SK-MEL-5 (cell line): ENCODE measurements around the gene ANTKMT. TPM values are rescaled to one million over a fixed set of nuclear protein-coding genes. Genes with fewer than 3 reads are reported as not detected.
A peak's percentile ranks its signal among the peaks of the same experiment; 100 is the strongest.

Experiments
- DNase-seq: peaks from one replicate; pipeline ENCODE4 v3.0.0-alpha.2; 2016; ENCODE audit warnings: low read depth, low spot score
- in situ Hi-C: cut with HindIII; loops from 2 replicates; pipeline ENCODE4 v1.10.0; 2016; ENCODE audit warnings: low sequenced_read_pairs, high pct_unique_total_duplicates, low pct_unique_long_range_greater_than_20kb
- polyA plus RNA-seq, 2 experiments: library from polyadenylated mRNA; depleted of rRNA; stranded (reverse); fragments of >200 nt; gene quantifications; 2 replicates each; pipeline ENCODE4 v1.2.3, GENCODE V29; 2015
- total RNA-seq: library from RNA; depleted of rRNA; stranded (reverse); fragments of >200 nt; shearing (Covaris generic); gene quantifications from 2 replicates; pipeline ENCODE4 v1.2.3, GENCODE V29; 2014; rRNA removed

Gene ANTKMT, protein sequence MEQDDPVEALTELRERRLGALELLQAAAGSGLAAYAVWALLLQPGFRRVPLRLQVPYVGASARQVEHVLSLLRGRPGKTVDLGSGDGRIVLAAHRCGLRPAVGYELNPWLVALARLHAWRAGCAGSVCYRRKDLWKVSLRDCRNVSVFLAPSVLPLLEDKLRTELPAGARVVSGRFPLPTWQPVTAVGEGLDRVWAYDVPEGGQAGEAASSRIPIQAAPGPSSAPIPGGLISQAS
- 18.6 and 18.7 TPM in 2 replicates for total RNA-seq
- polyA plus RNA-seq (2015; cell fraction: cytosol; rRNA removed): 29.8 and 38.1 TPM in 2 replicates
- 61.7 and 75.8 TPM in 2 replicates for polyA plus RNA-seq (2015; cell fraction: nucleus; rRNA removed)

DNA sequence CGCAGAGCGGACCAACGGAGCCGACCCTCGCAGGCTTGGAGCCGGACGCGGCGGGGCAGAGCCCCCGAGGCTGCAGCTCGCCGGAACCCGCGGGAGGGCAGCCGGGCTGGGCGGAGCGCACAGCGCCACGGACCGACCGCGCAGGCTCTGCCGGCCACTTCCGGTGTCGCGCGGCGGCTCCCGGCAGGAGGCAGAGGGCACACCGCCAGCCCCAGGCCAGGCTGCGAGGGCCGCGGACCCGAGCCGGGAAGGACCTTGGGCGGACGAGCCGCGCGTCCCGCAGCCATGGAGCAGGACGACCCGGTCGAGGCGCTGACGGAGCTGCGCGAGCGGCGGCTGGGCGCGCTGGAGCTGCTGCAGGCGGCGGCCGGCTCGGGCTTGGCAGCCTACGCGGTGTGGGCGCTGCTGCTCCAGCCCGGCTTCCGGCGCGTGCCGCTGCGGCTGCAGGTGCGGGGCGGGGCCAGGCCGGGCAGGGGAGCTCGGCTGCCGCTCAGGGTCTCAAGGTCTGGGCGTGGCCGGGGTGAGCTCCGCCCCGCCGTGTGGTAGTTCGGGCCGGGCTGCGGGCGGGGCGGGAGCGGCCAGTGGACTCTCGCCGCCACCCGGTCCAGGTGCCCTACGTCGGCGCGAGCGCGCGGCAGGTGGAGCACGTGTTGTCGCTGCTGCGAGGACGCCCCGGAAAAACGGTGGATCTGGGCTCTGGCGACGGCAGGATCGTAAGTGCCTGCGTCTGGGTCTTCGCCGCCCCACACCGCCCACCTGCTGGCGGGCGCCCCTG, at the start of gene ANTKMT:
Gene ANTKMT (plus strand): TSS at position 157 of the 775 bp plus-strand sequence. CDS start 129 bp downstream, at position 286.
- DNase-seq: peak; percentile 79
- in situ Hi-C loops: no loop called here

DNA sequence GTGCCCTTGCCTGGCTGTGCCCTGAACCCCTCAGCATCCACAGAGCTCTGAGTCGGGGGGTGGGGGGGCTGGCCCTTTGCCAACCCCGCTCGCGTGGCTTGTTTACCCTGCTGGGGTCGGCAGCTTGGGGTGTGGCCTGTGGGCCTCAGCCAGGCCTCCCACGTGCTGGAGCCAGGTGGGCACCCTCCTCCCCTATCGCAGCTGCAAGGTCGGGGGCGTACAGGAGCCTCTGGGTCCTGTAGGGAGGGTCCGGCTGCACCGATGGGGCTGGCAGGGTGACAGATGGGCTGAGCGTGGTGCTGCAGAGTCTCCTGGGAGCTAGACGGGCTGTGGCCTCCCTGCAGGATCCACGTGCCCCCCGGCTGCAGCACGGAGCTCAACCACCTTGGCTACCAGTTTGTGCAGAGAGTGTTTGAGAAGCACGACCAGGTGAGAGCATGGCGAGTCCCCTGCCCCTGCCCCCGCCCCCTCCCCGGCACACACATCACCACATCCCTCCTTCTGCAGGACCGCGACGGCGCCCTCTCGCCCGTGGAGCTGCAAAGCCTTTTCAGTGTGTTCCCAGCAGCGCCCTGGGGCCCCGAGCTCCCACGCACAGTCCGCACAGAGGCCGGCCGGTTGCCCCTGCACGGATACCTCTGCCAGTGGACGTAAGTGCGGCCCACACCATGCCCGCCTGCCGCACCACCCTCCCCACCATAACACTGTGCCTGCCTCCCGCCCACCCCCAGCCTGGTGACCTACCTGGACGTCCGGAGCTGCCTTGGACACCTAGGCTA, 49.4 kb upstream of the ANTKMT start:
- no peak for DNase-seq
- in situ Hi-C loops: no loop called here

DNA sequence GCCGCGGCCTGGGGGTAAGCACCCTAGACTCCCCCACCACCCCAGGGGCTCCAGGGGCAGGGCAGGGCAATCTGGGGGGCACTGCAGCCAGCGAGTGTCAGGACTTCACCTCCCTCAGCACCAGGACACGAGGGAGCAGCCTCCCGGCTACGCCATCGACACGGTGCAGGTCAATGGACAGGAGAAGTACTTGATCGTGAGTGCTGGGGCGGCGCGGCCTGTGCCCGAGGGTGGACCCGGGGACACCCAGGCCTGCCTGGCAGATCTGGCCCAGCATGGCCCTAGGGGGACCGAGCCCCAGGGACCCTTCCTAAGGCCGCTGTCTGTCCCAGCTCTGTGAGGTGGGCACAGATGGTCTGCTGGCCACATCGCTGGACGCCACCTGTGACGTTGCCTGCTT, 48.6 kb upstream of the ANTKMT start:
- no peak for DNase-seq
- in situ Hi-C loops: no loop called here

DNA sequence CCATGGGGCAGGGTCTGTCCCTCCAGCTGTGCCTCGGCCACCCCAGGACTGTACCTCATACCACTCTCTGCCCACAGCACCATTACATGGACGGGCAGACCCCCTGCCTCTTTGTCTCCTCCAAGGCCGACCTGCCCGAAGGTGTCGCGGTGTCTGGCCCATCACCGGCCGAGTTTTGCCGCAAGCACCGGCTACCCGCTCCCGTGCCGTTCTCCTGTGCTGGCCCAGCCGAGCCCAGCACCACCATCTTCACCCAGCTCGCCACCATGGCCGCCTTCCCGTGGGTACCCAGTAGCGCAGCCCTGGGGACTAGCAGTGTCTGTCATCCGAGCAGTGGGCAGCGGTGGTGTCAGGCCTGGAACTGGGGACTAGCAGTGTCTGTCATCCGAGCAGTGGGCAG, 48.1 kb upstream of the ANTKMT start:
- DNase-seq: no peak
- in situ Hi-C loops: no loop called here

DNA sequence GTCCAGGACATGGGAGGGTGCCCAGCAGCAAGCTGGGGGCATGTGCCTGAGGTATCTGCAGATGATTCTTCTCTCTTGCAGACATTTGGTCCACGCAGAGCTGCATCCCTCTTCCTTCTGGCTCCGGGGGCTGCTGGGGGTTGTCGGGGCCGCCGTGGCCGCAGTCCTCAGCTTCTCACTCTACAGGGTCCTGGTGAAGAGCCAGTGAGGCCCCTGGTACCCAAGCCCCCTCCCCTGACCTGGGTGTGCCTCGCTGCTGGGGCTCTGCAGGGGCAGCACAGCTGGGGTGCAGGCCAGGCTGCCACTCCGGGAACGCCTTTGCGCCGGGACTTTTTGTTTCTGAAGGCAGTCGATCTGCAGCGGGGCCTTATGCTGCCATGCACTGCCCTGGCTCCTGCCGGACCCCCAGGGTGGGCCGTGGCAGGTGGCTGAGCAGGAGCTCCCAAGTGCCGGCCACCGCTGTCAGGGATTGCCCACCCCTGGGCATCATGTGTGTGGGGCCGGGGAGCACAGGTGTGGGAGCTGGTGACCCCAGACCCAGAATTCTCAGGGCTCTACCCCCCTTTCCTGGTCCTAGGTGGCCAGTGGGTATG, 47.5 kb upstream of the ANTKMT start:
- in situ Hi-C loops: no loop called here
- no peak for DNase-seq

DNA sequence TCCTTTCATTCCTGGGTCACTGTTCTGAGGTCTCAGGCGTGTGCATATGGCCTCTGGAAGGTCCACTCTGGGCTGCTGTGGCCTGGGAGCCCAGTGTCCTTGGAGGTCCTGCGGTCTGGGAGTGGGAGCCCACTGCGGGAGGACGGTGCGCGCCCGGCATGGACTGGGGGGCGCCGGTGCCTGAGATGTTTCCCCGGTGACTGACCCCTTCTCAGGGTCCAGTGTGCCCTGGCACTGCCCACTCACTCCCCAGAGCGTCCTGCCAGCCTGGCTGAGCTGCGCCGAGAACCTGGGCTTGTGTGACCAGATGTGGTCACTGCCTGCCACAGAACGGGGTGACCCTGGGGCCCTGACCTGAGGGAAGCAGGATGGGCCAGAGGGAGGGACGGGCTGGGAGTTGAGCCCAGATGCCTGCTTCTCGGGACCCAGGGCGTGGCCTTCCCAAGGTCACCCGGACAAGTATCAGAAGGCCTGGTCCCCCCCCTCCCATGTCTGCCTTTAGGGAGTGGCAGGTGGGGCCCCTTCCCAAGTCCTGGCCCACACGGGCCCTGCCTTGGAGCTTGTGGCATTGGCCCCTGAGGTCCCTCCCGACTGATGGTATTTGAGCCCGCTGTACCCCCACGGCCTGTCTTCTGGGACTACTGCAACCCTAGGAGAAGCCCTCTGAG, 46.6 kb upstream of the ANTKMT start:
- in situ Hi-C loops: no loop called here
- no peak for DNase-seq

DNA sequence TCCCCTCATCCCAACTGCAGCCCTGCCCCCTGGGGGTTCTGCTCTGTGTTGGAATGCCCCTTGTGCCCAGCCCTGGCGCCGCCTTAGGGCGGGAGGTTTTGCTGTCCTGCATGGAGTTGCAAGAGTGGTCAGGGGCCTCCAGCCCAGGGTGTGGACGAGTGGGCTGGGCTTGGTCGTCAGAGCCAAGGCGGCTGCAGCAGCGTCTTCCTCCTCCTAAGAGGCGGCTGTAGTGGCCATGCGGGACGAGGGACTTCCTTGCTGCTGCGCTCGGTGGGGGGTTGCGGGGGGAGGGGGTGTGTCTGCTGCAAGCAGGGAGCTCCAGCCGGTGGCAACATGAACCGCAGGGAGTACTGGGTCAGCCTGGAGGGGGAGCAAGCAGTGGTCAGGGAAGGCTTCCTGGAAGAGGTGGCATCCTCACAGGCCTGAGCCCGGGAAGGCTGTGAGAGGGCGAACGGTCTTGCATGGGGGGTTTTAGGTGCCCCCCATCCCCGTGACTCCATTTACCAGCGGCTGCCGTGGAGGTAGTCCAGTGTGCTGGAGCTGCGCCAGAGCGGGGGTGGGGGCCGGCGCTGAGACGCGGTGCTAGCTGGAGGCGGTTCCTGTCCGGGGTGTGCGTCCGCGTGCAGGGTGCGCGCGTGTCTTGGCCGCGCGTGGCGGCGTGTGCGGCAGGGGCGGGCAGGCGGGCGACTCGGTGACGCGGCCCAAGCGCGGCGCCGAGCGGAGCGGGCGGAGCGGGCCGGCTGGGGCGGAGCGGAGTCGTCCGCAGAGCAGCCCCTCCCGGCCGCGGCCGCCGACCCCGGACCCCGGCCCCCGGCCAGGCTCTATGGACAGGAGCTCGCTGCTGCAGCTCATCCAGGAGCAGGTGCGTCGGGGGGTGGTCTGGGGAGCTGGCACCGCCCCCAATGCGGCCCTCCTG, 45.7 kb upstream of the ANTKMT start, which contains the start of gene RHBDL1:
Gene RHBDL1 (plus strand): TSS at position 704 of the 916 bp plus-strand sequence. CDS start 120 bp downstream, at position 824.
- in situ Hi-C loops: no loop called here

DNA sequence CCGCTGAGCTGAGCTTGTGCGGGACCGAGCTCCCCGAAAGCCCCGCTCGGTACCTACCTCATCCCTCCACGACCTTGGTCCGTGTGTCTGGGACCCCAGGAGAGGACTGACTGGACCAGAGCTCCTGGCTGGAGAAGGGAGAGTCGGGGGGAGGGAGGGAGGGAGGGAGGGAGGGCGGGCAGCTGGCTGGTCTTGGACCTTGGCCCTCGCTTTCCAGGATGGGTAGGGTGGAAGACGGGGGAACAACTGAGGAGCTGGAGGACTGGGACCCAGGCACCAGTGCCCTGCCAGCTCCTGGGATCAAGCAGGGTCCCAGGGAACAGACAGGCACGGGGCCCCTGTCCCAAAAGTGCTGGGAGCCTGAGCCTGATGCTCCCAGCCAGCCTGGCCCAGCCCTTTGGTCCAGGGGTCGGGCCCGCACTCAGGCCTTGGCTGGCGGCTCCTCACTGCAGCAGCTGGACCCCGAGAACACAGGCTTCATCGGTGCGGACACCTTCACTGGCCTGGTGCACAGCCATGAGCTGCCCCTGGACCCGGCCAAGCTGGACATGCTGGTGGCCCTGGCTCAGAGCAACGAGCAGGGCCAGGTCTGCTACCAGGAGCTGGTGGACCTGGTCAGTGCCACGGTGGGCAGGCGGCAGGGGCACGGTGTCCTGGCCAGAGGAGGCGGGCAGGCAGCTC, 44.9 kb upstream of the ANTKMT start:
- no peak for DNase-seq
- in situ Hi-C loops: no loop called here

More for the DNA sequence above, 45.7 kb upstream of the ANTKMT start, which contains the start of gene RHBDL1:
- DNase-seq: no peak

DNA sequence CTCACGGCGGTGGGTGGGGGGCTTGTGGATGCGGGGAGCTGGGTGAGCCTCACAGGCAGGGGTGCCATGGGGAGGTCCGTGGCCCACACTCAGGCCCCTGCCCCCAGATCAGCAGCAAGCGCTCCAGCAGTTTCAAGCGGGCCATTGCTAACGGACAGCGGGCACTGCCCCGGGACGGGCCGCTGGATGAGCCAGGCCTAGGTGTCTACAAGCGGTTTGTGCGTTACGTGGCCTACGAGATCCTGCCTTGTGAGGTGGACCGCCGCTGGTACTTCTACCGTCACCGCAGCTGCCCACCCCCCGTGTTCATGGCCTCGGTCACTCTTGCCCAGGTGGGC, 44.4 kb upstream of the ANTKMT start:
- in situ Hi-C loops: no loop called here
- DNase-seq: no peak

DNA sequence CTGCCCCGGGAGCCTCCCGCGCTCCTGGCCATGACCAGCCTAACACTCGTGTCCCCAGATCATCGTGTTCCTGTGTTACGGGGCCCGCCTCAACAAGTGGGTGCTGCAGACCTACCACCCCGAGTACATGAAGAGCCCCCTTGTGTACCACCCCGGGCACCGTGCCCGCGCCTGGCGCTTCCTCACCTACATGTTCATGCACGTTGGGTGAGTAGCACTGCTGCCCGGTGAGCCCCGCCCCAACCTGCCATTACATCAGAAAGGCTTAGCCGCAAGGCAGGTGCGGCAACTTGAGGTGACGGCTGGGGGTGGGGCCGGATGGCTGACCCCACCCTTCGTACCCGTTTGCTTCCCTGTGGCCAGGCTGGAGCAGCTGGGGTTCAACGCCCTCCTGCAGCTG, 44.0 kb upstream of the ANTKMT start:
- in situ Hi-C loops: no loop called here

DNA sequence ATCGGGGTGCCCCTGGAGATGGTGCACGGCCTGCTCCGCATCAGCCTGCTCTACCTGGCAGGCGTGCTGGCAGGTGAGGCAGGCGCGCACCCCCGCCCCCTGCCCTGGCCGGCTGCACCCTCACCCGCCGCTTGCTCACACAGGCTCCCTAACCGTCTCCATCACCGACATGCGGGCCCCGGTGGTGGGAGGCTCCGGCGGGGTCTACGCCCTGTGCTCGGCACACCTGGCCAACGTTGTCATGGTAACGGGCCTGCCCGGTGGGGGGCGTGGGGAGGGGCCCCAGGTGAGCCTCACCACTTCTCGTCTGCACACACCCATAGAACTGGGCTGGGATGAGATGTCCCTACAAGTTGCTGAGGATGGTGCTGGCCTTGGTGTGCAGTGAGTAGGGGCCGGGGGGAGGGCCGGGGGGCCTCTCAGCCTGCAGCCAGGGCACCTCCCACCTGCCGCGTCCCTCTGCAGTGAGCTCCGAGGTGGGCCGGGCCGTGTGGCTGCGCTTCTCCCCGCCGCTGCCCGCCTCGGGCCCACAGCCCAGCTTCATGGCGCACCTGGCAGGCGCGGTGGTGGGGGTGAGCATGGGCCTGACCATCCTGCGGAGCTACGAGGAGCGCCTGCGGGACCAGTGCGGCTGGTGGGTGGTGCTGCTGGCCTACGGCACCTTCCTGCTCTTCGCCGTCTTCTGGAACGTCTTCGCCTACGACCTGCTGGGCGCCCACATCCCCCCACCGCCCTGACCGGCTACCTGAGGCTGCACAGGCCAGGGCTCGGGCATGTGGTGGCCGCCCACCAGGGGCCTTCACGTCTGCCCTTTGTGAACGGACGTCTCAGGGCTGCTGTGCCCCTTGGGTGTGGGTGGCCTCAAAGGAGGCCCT, 43.4 kb upstream of the ANTKMT start:
- no peak for DNase-seq
- in situ Hi-C loops: no loop called here

More for the DNA sequence above, 44.0 kb upstream of the ANTKMT start:
- no peak for DNase-seq

DNA sequence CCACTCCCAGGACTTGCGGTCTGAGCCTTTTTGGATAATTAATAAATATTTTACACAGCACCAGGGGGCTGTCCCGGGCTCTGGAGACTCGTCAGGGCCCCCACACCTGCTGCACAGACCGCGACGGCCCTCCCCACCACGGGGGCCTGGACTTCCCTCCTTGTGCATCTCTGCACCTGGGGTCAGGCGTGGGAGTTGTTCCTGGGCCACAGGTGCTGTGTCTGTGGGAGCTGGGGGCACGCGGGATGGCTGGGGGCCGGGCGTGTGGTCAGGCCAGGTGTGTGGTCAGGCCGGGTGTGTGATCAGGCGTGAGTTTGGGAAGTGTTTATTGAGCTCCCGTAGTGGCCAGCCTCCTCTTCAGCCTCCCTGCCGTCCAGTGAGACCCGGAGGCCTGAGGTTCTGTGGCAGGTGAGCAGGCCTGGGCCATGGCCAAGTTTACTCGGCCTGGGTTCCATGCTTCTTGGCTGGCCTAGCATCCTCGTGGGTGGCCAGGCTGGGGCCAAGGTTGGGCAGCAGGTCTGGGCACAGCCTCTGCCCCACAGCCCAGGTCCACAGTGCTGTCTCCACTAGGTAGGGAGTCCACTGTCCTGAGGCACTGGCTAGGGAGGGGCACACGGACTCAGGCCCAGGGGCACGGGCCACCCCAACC, 42.6 kb upstream of the ANTKMT start:
- DNase-seq: no peak
- in situ Hi-C loops: no loop called here

DNA sequence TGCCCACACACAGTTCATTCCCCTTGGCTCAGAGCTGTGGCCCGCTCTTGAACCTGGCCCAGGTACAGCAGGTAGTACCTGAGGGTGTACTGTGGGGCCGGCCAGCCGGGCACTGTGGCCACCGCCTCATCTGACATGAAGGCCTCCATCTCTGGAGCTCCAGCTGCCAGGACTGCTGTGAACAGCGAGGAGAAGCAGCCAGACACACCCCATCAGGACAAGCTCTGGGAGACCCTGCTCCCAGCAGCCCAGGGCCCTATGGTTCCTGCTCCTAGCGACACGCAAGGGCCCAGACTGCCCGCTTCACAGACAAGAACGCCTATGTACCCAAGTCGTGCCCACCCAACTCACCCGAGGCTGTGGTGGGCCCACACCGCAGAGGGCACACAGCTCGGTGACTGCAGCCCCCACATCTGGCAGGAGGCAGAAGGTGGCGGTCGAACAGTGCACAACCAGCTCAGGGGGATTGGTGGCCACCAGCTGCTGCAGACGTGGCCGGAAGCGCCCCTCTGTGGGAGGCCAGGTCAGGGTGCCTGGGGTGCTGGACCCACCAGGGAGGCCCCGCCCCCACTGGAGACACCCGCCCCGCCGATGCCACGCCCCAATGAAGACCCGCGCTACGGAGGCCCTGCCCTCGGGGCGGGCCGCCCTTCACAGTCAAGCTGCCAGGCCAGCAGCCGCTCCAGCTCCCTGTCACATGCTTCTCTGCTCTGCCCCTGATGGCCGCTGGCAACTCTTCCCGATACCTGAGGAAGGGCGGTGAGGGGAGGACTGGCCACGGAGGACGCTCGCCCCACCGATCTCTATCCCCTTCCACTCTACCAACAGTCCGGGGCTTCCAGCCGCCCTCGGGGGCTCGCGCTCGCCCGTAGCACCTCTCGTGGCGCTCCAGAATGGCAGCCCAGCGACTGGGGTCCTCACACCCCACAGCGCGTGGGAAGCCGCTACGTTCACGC, 41.8 kb upstream of the ANTKMT start:
- in situ Hi-C loops: no loop called here
- DNase-seq: peak; percentile 73
